NCI-H82 (cell line): ENCODE measurements around the gene ITIH6.
"Not testable (repeated sequence)": the region's sequence is repeated elsewhere in the genome, so short reads cannot be mapped to it uniquely, and the experiment has no call there.

Experiments used
- DNase-seq: peaks from one replicate; lab custom pipeline; 2025; lab: John Stamatoyannopoulos, UW

Gene ITIH6

GRCh38 chrX:54808109-54808604 lies 10.1 kb upstream of the ITIH6 start:
- DNase-seq, result peak; percentile 89

- DNase-seq, result peak; percentile 83
Measured at GRCh38 chrX:54807524-54808108, 9.6 kb upstream of the ITIH6 start, which contains the start of gene MAGED2. TSS of gene MAGED2 (plus strand) at chrX:54807745. CDS start at chrX:54809332, 1,587 bp downstream.

- DNase-seq, result no peak
Measured at GRCh38 chrX:54799046-54799445, 991 bp upstream of the ITIH6 start.

- no peak for DNase-seq
Measured at GRCh38 chrX:54794795-54795194, 3.3 kb downstream of the ITIH6 start.

GRCh38 chrX:54794028-54794427 lies 4.0 kb downstream of the ITIH6 start:
- no peak for DNase-seq

GRCh38 chrX:54789405-54789804 lies 8.7 kb downstream of the ITIH6 start:
- not testable (repeated sequence) for DNase-seq

GRCh38 chrX:54788446-54788845 lies 9.6 kb downstream of the ITIH6 start:
- no peak for DNase-seq

GRCh38 chrX:54786967-54787366 lies 11.1 kb downstream of the ITIH6 start:
- peak; percentile 40 for DNase-seq

GRCh38 chrX:54785901-54786300 lies 12.2 kb downstream of the ITIH6 start:
- DNase-seq, result peak; percentile 43

- no peak for DNase-seq
Measured at GRCh38 chrX:54776987-54777672, 20.9 kb downstream of the ITIH6 start.

GRCh38 chrX:54776061-54776460 lies 22.0 kb downstream of the ITIH6 start:
- DNase-seq, result no peak

GRCh38 chrX:54774391-54775094 lies 23.5 kb downstream of the ITIH6 start:
- DNase-seq, result peak; percentile 83

- DNase-seq, result peak; percentile 3
Measured at GRCh38 chrX:54758114-54759055, 39.7 kb downstream of the ITIH6 start.

GRCh38 chrX:54754854-54755253 lies 43.2 kb downstream of the ITIH6 start:
- DNase-seq, result no peak

- DNase-seq, result no peak
Measured at GRCh38 chrX:54748626-54749025, 49.4 kb downstream of the ITIH6 start.

GRCh38 chrX:54747733-54748393 lies 50.2 kb downstream of the ITIH6 start:
- no peak for DNase-seq

GRCh38 chrX:54746928-54747327 lies 51.1 kb downstream of the ITIH6 start:
- DNase-seq, result no peak

GRCh38 chrX:54745676-54746075 lies 52.4 kb downstream of the ITIH6 start:
- DNase-seq, result no peak

GRCh38 chrX:54738567-54738966 lies 59.5 kb downstream of the ITIH6 start:
- DNase-seq, result not testable (repeated sequence)

GRCh38 chrX:54736298-54736942 lies 61.6 kb downstream of the ITIH6 start:
- DNase-seq, result not testable (repeated sequence)

- DNase-seq, result no peak
Measured at GRCh38 chrX:54721424-54721823, 76.6 kb downstream of the ITIH6 start.
